ENCODE measurements around the gene SERINC2.
A peak's percentile ranks its signal among the peaks of the same experiment; 100 is the strongest.

SERINC2 gene

DNA sequence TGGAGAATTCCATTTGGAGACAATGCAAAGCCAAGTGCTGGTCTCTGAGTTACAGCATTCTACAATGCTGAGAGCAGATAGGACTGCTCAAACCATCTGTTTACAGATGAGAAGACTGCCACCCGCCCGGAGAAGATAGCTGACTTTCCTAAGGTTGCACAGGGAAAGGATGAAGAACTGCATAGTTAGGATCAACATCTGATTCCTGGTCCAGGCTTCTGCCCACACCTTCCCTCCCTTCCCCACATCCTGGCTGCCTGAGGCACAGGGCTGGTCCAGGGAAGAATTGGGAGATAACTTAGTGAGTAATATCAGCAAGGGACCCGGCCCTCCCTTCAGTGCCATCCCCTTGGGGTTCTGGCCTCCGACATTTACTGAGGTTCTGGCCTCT is 2.0 kb downstream of the SERINC2 start:
- no peak for DNase-seq (ENCODE audit: extremely low read depth, low read depth)
- TF ChIP-seq, protein P1, sequence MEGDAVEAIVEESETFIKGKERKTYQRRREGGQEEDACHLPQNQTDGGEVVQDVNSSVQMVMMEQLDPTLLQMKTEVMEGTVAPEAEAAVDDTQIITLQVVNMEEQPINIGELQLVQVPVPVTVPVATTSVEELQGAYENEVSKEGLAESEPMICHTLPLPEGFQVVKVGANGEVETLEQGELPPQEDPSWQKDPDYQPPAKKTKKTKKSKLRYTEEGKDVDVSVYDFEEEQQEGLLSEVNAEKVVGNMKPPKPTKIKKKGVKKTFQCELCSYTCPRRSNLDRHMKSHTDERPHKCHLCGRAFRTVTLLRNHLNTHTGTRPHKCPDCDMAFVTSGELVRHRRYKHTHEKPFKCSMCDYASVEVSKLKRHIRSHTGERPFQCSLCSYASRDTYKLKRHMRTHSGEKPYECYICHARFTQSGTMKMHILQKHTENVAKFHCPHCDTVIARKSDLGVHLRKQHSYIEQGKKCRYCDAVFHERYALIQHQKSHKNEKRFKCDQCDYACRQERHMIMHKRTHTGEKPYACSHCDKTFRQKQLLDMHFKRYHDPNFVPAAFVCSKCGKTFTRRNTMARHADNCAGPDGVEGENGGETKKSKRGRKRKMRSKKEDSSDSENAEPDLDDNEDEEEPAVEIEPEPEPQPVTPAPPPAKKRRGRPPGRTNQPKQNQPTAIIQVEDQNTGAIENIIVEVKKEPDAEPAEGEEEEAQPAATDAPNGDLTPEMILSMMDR (IDR thresholded peaks at IDR 0.05; ENCODE audit: low read depth, low read length) = no peak

DNA sequence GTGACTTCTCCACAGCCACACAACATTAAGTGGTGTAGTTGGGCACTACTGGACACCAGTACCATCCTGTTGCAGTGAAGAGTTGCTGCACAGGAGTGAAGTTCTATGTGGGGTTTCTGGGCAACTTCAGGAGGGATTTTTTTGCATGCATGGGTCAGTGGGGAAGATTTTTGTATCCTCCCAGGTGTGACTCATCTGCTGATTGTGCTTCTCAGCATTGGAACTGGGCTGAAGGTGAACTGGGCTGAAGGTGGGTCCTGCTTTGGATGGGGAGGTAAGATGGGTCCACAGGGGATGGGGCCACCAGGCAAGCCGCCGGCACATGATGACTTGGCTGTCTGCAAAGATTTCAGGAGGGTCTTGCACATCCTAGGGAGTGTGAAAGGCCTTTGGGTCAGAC is 2.6 kb downstream of the SERINC2 start:
- no peak for DNase-seq (ENCODE audit: extremely low read depth, low read depth)
- TF ChIP-seq, protein P1 (IDR thresholded peaks at IDR 0.05; ENCODE audit: low read depth, low read length) = no peak

DNA sequence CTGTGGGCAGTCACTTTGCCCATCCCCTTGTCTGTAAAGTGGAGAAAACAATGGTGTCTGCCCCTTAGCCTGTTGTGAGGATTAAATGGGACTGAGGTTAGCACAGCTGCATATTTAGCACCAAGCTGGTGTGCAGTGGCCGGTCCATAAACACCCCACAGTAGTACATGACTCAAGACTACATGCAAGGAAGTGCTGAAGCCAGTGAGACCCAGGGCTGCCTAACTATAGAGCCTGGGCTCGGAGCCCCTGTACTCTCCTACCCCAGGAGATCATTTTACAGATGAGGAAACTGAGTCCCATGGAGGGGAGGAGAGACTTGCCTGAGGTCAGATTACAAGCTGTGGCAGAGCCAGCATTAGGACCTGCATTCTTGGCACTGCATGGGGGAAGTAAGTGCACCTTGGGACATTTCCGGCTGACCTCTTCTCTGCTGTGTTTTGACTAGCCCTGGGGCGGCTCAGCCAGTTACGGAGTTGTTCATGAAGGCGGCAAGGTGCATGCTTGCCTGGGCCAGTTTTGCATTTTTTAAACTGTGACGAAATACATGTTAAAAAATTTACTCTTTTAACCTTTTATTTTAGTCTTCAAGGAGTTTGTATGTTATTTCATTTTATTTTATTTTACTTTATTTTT is 3.2 kb downstream of the SERINC2 start:
- TF ChIP-seq, protein P1 (IDR thresholded peaks at IDR 0.05; ENCODE audit: low read depth, low read length) = no peak
- DNase-seq (ENCODE audit: extremely low read depth, low read depth) = no peak

DNA sequence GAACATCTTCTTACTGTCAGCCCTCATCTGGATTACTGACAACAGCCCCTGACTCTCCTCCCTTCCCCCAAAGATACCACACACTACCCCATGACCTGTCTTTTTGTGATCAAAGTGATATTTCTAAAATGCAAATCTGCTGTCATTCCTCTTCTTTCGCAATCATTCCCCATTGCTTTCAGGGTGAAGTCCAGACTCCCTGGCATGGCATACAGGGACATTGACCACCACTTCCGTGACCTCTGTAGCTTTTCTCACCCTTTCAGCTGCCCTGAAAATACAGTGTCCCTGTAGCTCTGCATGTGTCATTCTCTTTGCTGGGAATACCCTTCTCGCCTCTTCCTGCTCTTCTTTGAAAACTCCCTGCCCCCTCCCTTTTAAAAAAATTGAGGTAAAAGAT is 4.1 kb downstream of the SERINC2 start:
- no peak for DNase-seq (ENCODE audit: extremely low read depth, low read depth)
- TF ChIP-seq, protein P1 (IDR thresholded peaks at IDR 0.05; ENCODE audit: low read depth, low read length) = no peak

DNA sequence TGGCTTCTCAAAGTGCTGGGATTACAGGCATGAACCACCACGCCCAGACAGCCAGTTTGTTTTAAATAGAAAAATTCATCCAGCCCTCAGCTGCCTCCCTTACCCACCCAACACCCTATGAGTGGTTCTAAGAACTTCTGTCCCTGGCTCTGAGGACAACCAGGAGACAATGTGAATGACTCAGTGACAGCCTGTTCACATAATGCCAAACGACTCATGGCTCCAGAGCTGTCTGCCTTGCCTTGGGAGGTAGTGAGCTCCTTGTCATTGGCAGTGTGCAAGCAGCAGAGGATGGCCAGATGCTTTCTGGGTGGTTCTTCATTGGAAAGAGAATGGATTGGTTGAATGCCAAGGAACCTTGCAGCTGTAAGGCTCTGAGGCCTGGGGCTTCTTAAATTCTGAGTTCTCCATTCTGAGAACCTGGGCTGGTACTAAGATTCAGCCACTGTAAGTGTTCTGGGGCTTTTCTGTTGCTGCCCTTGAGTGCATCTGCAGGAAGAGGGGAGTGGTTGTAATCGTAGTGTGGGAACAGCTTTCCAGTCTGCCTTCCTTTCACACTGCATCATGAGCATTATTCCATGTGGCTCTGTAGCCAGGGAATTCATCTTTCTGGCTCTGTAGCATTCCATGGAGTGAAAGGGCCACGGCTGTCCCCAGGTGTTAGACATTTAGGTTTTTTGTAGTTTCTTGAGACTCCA is 5.8 kb downstream of the SERINC2 start:
- TF ChIP-seq, protein P1 (IDR thresholded peaks at IDR 0.05; ENCODE audit: low read depth, low read length) = no peak
- DNase-seq (ENCODE audit: extremely low read depth, low read depth) = no peak

DNA sequence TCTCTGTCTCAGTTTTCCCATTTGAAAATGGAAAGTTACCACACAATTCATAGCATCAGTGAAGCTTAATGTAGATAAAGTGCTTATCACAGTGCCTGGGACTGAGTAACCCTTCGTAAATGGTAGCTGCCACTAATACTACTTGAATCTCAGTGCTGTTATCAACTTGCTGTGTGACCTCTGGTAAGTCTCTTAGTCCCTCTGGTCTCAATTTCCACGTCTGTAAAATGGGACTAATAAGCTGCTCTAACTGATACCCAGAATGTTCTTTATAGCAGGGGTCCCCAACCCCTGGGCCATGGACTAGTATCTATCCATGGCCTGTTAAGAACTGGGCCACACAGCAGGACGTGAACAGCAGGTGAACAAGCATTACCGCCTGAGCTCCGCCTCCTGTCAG is 7.7 kb downstream of the SERINC2 start:
- TF ChIP-seq, protein P1 (IDR thresholded peaks at IDR 0.05; ENCODE audit: low read depth, low read length) = no peak
- no peak for DNase-seq (ENCODE audit: extremely low read depth, low read depth)

DNA sequence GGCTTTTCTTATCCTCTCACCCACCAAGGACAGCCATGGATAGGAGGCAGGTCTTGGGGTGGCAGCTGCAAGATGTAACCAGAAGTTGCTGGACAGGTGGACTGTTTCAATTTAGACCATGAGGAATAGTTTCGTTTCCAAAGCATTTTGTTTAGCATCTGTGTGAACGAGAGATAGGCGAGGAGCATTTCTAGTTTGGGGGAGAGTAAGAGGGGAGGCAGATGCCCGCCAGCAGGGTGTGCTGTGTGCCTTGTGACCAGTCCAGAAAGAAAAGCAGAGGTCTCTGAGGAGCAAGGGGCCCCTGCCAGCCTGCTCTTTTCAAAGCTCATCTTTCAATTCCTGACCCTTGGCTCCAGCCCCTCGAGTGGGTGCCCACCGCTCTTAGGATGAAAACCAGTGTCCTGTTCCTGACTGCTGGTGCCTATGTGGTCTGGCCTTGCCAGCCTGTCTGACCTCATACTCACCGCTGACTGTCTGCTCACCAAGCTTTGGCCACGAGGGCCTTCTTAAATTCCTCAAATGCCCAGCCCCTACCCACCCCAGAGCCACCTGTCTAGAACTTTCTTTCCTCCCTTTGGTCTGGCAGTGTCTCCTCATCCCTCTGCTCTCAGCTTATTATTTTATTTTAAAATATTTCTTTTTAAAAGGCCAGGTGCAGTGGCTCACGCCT is 8.5 kb downstream of the SERINC2 start:
- DNase-seq (ENCODE audit: extremely low read depth, low read depth) = no peak
- TF ChIP-seq, protein P1 (IDR thresholded peaks at IDR 0.05; ENCODE audit: low read depth, low read length) = peak; percentile 58
